NT2/D1 (cell line): ENCODE measurements around the gene ACP7.

Experiments used
- DNase-seq: peaks from one replicate; pipeline ENCODE4 v3.0.0-alpha.2; 2011; ENCODE audit warnings: low read depth, low spot score
- H3K27me3 ChIP-seq: 2 replicates; pipeline ENCODE4 v1.6.0; 2011; ENCODE audit warnings: mild to moderate bottlenecking; ENCODE audit not compliant: insufficient read length, insufficient read depth
- H3K36me3 ChIP-seq: 2 replicates; pipeline ENCODE4 v1.6.1; 2011; ENCODE audit warnings: mild to moderate bottlenecking, low read length, mixed read lengths; ENCODE audit not compliant: insufficient read depth, insufficient read length
- H3K4me1 ChIP-seq: 2 replicates; pipeline ENCODE4 v1.5.1; 2011; ENCODE audit not compliant: insufficient read depth, insufficient read length
- H3K4me3 ChIP-seq: 2 replicates; pipeline ENCODE4 v1.5.1; 2011; ENCODE audit warnings: low read depth; ENCODE audit not compliant: insufficient read length
- H3K9ac ChIP-seq: 2 replicates; pipeline ENCODE4 v1.6.0; 2011; ENCODE audit warnings: low read depth; ENCODE audit not compliant: insufficient read length
- H3K9me3 ChIP-seq: 2 replicates; pipeline ENCODE4 v1.5.1; 2011; ENCODE audit warnings: mild to moderate bottlenecking, low read length; ENCODE audit not compliant: insufficient read depth
- SUZ12 ChIP-seq: IDR thresholded peaks from 2 replicates; pipeline ENCODE4 v1.6.1; 2011; ENCODE audit not compliant: insufficient read length, insufficient read depth; ENCODE audit errors: extremely low read depth
- YY1 ChIP-seq: IDR thresholded peaks from 2 replicates; pipeline ENCODE4 v1.6.1; 2011; ENCODE audit not compliant: insufficient read length, insufficient read depth
- ZNF274 ChIP-seq: IDR thresholded peaks from 2 replicates; pipeline ENCODE4 v1.6.1; 2011; ENCODE audit warnings: mild to moderate bottlenecking, low read depth, low read length

Gene ACP7

DNA sequence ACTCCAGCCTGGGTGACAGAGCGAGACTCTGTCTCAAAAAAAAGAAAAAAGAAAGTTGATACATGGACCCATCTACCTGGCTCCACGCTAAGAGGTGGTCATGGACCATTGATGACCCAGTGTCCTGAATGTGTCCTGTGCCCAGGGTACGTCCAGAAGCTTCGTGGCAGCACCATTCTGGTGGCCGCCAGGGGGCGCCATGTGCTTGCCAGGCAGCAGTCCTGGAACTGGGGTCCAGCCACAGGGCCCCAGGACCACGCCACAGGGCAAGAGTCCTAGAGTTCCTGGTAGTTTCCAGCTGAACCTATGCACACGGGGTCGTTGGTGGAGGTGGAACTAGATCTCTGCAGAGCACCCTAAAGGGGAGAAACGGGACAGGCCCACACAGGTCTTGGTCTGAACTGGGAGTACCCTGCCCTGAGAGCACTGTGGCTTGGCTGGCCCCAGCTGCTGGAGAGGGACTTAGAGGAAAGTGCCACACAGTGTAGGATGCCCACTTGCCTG, 31.9 kb upstream of the ACP7 start:
- H3K4me1 ChIP-seq: no peaks in the 10 kb centered on the region
- no peak overlapping the region for H3K9ac ChIP-seq
- H3K27me3 ChIP-seq: no peaks in the 10 kb centered on the region
- TF ChIP-seq YY1 (no peak), ZNF274 (no peak), SUZ12 (no peak)
- H3K36me3 ChIP-seq: no peaks in the 10 kb centered on the region
- no peak for DNase-seq
- H3K9me3 ChIP-seq: peaks cover 6% of the 10 kb centered on the region; the same call in 1 of the 2 replicates
- H3K4me3 ChIP-seq: no peak overlapping the region

DNA sequence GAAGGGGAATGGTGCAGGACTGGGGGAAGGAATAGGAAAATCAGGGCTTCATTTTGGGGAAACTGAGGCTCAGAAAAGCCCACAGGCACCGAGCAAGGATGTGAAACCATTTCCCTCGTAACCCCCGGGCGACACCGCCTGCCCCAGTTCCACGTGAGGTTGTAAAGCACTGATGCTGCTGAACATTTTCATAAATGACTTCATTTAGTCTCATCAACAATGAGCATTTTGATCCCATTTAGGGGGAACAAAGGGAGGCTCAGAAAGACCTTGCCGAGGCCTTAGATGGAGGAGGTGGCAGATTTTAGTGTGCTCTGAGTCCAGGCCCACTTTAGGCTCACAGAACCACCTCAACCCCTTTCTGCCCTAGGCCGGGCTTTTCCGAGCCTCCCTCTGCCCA, 31.3 kb upstream of the ACP7 start:
- H3K9me3 ChIP-seq: peaks cover 6% of the 10 kb centered on the region; the same call in 1 of the 2 replicates
- TF ChIP-seq YY1: no peak
- no peaks in the 10 kb centered on the region for H3K27me3 ChIP-seq
- no peaks in the 10 kb centered on the region for H3K36me3 ChIP-seq
- H3K4me3 ChIP-seq: no peak overlapping the region
- H3K9ac ChIP-seq: no peak overlapping the region
- no peak for DNase-seq
- no peaks in the 10 kb centered on the region for H3K4me1 ChIP-seq

DNA sequence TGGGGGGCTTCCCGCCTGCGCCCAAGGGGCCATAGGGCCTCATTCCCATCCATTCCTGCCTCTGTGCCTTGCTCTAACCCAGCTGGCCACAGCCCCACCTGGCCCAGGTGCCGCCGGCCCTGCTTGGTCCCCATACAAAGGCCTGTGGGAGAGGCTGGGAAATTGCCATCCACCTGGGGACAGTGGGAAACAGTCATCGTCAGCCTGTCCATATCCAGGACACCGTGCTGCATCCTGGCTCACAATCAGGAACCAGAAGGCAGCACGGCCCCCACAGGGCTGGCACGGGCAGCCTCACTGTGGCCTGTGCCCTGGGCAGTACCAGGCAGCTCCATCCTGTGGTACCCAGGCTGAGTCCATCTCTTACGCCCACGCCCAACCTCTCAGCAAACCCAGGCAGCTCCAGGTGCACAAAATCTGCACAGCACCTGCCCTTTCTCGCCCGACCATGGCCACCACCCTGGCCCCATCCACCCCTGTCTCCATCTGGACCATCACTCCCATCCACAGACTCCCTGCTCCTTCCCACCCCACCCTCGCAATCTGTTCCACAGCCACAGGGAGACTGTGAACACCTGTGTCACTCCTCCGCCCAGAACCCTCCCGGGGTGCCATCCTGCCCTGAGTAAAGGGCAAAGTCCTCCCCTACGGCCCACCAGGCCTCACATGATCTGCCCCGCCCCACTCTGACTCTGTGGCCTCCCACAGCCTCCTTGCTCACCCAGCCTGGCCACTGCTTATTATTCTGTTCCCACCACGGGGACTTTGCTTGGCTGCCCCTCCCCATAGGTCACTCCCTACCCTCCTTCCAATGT, 30.7 kb upstream of the ACP7 start:
- Histone ChIP-seq H3K27me3 (no peaks in the 10 kb centered on the region), H3K9me3 (peaks cover 6% of the 10 kb centered on the region; the same call in 1 of the 2 replicates), H3K36me3 (no peaks in the 10 kb centered on the region), H3K4me1 (no peaks in the 10 kb centered on the region), H3K9ac (no peak overlapping the region), H3K4me3 (no peak overlapping the region)
- DNase-seq: no peak
- no peak for TF ChIP-seq SUZ12
- TF ChIP-seq ZNF274: no peak
- TF ChIP-seq YY1: no peak

DNA sequence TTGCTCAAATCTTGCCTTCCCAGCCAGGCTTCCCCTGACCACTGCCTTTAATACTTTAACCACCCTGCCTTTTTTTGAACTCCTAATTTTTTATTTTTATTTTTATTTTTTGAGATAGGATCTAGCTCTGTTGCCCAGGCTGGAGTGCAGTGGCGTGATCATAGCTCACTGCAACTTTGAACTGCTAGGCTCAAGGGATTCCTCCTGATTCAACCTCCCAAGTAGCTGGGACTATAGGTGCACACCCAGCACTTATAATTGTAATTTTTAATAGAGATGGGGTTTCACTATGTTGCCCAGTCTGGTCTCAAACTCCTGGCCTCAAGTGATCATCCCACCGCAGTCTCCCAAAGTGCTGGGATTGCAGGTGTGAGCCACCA, 30.1 kb upstream of the ACP7 start:
- TF ChIP-seq ZNF274 (no peak), SUZ12 (no peak), YY1 (no peak)
- Histone ChIP-seq H3K4me3 (no peak overlapping the region), H3K9me3 (peaks cover 6% of the 10 kb centered on the region; the same call in 1 of the 2 replicates), H3K9ac (no peak overlapping the region), H3K36me3 (no peaks in the 10 kb centered on the region), H3K27me3 (no peaks in the 10 kb centered on the region), H3K4me1 (no peaks in the 10 kb centered on the region)
- DNase-seq: no peak

DNA sequence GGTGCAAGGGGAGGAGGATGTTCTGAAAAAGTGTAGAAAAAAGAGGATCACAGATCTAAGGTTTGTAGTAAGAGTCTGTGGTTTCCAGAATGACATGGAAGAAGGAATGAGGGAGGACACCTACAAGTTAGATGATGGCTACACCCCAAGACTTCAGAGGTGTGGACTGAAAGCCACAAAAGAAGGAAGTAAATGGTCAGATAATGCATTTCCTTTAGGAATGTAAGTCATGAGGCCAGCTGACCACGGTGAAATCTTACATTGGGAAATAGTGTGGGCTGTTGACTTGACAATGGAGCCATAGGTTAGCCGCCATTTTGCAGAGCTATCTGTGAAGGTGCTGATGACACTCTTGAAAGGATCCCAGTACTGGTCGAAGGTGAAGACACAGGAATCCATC, 26.6 kb upstream of the ACP7 start:
- no peak for TF ChIP-seq YY1
- TF ChIP-seq ZNF274: no peak
- no peak for TF ChIP-seq SUZ12
- Histone ChIP-seq H3K4me1 (no peaks in the 10 kb centered on the region), H3K27me3 (no peaks in the 10 kb centered on the region), H3K4me3 (no peak overlapping the region), H3K9ac (no peak overlapping the region), H3K36me3 (no peaks in the 10 kb centered on the region), H3K9me3 (peaks cover 6% of the 10 kb centered on the region; the same call in 1 of the 2 replicates)
- no peak for DNase-seq

DNA sequence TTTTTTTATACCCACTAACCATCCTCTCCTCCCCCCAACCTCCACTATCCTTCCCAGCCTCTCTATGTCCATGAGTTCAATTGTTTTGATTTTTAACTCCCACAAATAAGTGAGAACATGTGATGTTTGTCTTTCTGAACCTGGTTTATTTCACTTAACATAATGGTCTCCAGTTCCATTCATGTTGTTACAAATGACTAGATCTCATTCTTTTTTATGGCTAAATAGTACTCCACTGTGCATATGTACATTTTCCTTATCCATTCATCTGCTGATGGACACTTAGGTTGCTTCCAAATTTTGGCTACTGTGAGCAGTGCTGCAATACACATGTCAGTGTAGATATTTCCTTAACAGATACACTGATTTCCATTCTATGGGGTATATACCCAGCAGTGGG, 24.9 kb upstream of the ACP7 start:
- no peaks in the 10 kb centered on the region for H3K36me3 ChIP-seq
- no peaks in the 10 kb centered on the region for H3K4me1 ChIP-seq
- no peak overlapping the region for H3K9ac ChIP-seq
- no peak for TF ChIP-seq YY1
- TF ChIP-seq SUZ12: no peak
- no peak for TF ChIP-seq ZNF274
- no peaks in the 10 kb centered on the region for H3K27me3 ChIP-seq
- H3K9me3 ChIP-seq: peaks cover 5% of the 10 kb centered on the region; the same call in 1 of the 2 replicates
- H3K4me3 ChIP-seq: no peak overlapping the region
- DNase-seq: no peak

DNA sequence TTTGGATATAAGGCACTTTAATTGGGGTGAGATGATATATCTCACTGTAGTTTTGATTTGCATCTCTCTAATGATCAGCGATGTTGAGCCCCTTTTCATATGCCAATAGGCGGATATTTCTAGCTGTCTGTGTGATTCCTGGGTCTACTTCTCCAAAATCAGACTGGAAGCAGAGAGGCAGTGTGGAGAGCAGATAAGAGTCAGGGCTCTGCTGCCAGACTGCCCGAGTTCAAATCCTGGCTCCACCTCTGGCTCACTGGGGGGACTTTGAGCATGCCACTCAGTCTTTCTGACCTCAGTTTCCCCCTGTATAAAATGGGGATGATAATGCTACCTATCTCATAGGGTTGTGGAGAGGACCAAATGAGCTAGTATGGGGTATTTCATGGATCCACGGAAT, 24.0 kb upstream of the ACP7 start:
- Histone ChIP-seq H3K4me1 (no peaks in the 10 kb centered on the region), H3K9ac (no peak overlapping the region), H3K36me3 (no peaks in the 10 kb centered on the region), H3K27me3 (no peaks in the 10 kb centered on the region), H3K4me3 (no peak overlapping the region), H3K9me3 (no peaks in the 10 kb centered on the region)
- DNase-seq: no peak
- TF ChIP-seq SUZ12 (no peak), YY1 (no peak), ZNF274 (no peak)
